Measurements from ENCODE around the gene RASSF4. TPM values are rescaled to one million over a fixed set of nuclear protein-coding genes. Genes with fewer than 3 reads are reported as not detected.

The RASSF4 gene
- total RNA-seq, 1 experiment from 2014 or later, result 2.8 TPM

DNA sequence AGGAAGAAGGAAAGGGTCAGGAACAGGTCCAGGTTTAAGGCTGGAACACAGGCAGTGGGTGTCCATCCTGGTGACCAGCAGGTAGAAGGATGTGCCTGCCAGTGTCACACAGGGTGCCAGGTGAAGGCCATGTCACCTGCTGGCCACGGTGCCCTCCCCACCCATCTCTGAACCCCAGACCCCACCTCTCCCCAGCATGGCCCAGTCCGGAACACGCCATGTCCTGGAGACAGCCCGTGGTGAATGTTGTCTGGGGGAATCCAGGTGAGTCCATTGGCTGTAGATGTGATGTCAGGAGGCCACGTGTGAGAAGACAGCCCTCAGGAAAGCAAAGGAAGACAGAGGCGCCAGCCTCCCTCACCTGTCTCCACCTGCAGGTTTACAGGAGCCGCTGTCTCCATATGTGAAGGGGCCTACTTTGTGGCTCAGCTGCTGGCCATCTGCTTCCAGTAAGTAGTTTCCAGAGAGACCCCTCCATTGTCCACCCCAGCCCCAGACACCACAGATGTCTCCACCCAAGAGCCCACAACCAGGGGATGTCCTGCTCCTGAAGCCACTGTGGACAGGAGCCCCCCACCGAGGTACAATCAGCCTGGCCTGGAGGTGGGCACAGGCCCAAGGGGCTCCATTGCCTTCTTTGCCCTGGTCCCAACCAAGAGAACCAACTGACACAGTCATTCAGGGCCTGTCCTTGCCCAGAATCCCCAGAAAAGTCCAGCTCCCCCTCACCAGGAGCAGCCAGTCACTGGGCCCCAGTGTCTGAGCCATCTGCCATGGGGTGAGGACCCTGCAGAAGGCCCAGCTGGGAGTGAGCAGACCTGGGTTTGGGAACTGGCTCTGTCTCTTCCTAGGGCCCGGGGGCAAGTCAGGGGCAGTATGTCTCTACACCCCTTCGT, 27.7 kb upstream of the RASSF4 start:
- TF ChIP-seq YY1 (IDR thresholded peaks at IDR 0.05; ENCODE audit: extremely low read depth, insufficient replicate concordance, low read depth, low read length) (no peak), RAD21 (IDR thresholded peaks at IDR 0.05; ENCODE audit: low read depth) (no peak), EZH2phosphoT487 (IDR thresholded peaks at IDR 0.05; ENCODE audit: borderline replicate concordance) (no peak), SIN3A (IDR thresholded peaks at IDR 0.05; ENCODE audit: low read depth) (no peak), JUND (IDR thresholded peaks at IDR 0.05) (no peak), SP1 (IDR thresholded peaks at IDR 0.05; ENCODE audit: low read depth) (no peak), CEBPB (IDR thresholded peaks at IDR 0.05; ENCODE audit: low read depth) (no peak), CBX3 (IDR thresholded peaks at IDR 0.05; ENCODE audit: low read depth) (no peak), POLR2AphosphoS5 (IDR thresholded peaks at IDR 0.05; ENCODE audit: low read depth, low read length) (no peak), FOSL1 (IDR thresholded peaks at IDR 0.05; ENCODE audit: low read depth) (no peak)
- TF ChIP-seq, protein P1, sequence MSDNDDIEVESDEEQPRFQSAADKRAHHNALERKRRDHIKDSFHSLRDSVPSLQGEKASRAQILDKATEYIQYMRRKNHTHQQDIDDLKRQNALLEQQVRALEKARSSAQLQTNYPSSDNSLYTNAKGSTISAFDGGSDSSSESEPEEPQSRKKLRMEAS (IDR thresholded peaks at IDR 0.05), result no peak
- TF ChIP-seq, protein P2, sequence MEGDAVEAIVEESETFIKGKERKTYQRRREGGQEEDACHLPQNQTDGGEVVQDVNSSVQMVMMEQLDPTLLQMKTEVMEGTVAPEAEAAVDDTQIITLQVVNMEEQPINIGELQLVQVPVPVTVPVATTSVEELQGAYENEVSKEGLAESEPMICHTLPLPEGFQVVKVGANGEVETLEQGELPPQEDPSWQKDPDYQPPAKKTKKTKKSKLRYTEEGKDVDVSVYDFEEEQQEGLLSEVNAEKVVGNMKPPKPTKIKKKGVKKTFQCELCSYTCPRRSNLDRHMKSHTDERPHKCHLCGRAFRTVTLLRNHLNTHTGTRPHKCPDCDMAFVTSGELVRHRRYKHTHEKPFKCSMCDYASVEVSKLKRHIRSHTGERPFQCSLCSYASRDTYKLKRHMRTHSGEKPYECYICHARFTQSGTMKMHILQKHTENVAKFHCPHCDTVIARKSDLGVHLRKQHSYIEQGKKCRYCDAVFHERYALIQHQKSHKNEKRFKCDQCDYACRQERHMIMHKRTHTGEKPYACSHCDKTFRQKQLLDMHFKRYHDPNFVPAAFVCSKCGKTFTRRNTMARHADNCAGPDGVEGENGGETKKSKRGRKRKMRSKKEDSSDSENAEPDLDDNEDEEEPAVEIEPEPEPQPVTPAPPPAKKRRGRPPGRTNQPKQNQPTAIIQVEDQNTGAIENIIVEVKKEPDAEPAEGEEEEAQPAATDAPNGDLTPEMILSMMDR (IDR thresholded peaks at IDR 0.05 in 2 of 3, conservative IDR thresholded peaks at IDR 0.05 in 1 of 3; ENCODE audit: borderline replicate concordance in 1 of 3, insufficient read depth in 1 of 3, low read depth in 2 of 3, low read length in 2 of 3), result no peak
- TF ChIP-seq, protein P3, sequence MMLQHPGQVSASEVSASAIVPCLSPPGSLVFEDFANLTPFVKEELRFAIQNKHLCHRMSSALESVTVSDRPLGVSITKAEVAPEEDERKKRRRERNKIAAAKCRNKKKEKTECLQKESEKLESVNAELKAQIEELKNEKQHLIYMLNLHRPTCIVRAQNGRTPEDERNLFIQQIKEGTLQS (IDR thresholded peaks at IDR 0.05), result no peak
- ChIA-PET RAD21 (ENCODE audit: low non-redundant PET in 1 of 2, low total read pairs in 2 of 2, uncharacterized antibody in 2 of 2, unreplicated experiment in 2 of 2) (interaction anchor here (0.9 to 1.8 kb wide), 3 partner anchors 47 to 303 kb away, joined by 3 to 5 read pairs (median 4); partner anchors contain the start of gene DEPP1 (in 1 of the 2)), POLR2A (interaction anchor here (0.8 to 1.2 kb wide), 2 partner anchors 44 to 69 kb away, joined by 3 to 4 read pairs; partner anchors contain the start of gene ZNF22), CTCF (interaction anchor here (1.1 to 1.4 kb wide), 6 partner anchors 27 to 303 kb away, joined by 4 to 14 read pairs (median 6); partner anchors contain the start of genes DEPP1 and RASSF4)
- Histone ChIP-seq H3K27ac (ENCODE audit: low read depth, low read length) (no peak overlapping the region), H3K9me3 (ENCODE audit: control insufficient read depth in 1 of 2, insufficient read depth in 1 of 2, low read depth in 1 of 2, low read length in 2 of 2) (no peaks in the 10 kb centered on the region), H4K20me1 (ENCODE audit: insufficient read depth) (no peaks in the 10 kb centered on the region), H3K79me2 (ENCODE audit: insufficient read depth, low read length) (no peaks in the 10 kb centered on the region), H3K4me3 (replicated peaks in 1 of 2; ENCODE audit: low read depth in 1 of 2, low read length in 2 of 2) (no peak overlapping the region), H3K36me3 (ENCODE audit: control insufficient read depth in 1 of 2, insufficient read depth in 2 of 2, low read length in 2 of 2) (no peaks in the 10 kb centered on the region), H3K4me2 (ENCODE audit: low read length) (no peak overlapping the region), H3K9ac (ENCODE audit: low read length) (no peak overlapping the region), H3K9me2 (ENCODE audit: insufficient read depth) (no peaks in the 10 kb centered on the region; the same call in 1 of the 2 replicates), H3K4me1 (ENCODE audit: control insufficient read depth in 1 of 2, insufficient read depth in 2 of 2, low read length in 2 of 2) (no peaks in the 10 kb centered on the region), H3K27me3 (ENCODE audit: insufficient read depth, low read length) (no peaks in the 10 kb centered on the region), H2AFZ (ENCODE audit: low read depth, low read length, poor library complexity, severe bottlenecking) (no peak overlapping the region)
- DNase-seq (ENCODE audit: low read depth, low spot score), result no peak
- BruUV-seq (replicated peaks), result no TSS peak
- ATAC-seq, result no peak
- intact Hi-C loops (cut with micrococcal nuclease), result loop anchor here (1.0 to 10.0 kb wide), 3 partner anchors 43 to 303 kb away; no protein-coding TSS in a partner anchor
